ENCODE data around the gene AKR1D1. TPM values are rescaled to one million over a fixed set of nuclear protein-coding genes. Genes with fewer than 3 reads are reported as not detected.

The AKR1D1 gene
- total and polyA plus RNA-seq, 2 of the 13 experiments (the other 11 are each of a cell fraction or from before 2014, with no cell fraction given) = 6.9 to 37.0 TPM

DNA sequence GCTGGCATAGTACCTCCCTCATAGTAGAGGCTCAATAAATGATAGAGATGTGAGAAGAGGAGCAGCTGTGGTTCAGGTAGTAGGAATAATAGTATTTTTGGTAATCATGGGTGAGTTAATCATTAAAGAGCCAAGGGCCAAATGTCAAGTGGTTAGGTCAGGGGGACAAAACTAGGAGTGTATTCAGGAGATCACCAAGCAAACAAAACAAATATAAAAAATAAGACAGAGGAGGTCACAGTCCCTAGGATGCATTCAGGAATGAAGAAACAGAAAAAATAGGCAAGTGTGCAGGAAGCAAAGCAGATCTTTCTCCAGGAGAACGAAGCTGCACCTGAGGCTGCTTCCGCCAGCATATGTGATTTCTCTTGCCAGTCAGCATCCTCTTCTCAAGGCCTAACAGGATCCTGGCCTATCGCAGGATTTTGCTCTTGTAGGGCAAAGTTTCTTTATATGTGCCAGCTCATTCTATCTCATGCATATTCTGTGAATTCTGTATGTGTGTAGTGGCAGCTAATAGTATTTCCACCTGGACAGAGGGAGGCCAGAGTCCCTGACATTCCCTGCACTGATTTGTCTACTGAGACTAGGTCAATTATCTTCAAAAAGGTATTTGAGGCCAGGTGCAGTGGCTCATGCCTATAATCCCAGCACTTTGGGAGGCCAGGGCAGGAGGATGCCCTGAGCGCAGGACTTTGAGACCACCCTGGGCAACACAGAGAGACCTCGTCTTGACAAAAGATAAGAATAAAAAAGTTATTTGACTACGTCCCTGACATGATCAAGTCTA is 82.7 kb downstream of the AKR1D1 start:
- Histone ChIP-seq H3K27ac (ENCODE audit: extremely low read length, insufficient read depth, low read length) (peak overlapping the region; percentile 81), H3K4me1 (ENCODE audit: insufficient read depth, low read length) (peaks cover 70% of the 10 kb centered on the region), H3K9ac (ENCODE audit: insufficient read depth, low read depth, low read length) (peak overlapping the region; percentile 63), H3K9me3 (ENCODE audit: low read length) (peaks cover 8% of the 10 kb centered on the region; the same call in 1 of the 2 replicates), H3K79me2 (ENCODE audit: insufficient read depth, low read length) (no peaks in the 10 kb centered on the region), H2AFZ (ENCODE audit: low read length) (peak overlapping the region; percentile 59), H4K20me1 (ENCODE audit: insufficient read depth, low read length) (no peaks in the 10 kb centered on the region), H3K4me3 (replicated peaks in 1 of 3; ENCODE audit: insufficient read depth in 1 of 3, low read depth in 2 of 3, low read length in 3 of 3) (peak overlapping the region; percentile 9 to 39 (median 38); a peak in 3 of 6 replicates), H3K27me3 (ENCODE audit: control insufficient read depth in 1 of 2, insufficient read depth in 2 of 2, low read length in 2 of 2) (no peaks in the 10 kb centered on the region), H3K36me3 (replicated peaks in 1 of 2; ENCODE audit: control insufficient read depth in 1 of 2, insufficient read depth in 2 of 2, low read length in 2 of 2) (no peaks in the 10 kb centered on the region), H3K4me2 (ENCODE audit: low read depth, low read length) (peak overlapping the region; percentile 78)
- no peak for FAIRE-seq
- DNase-seq (ENCODE audit: low spot score) = peak; percentile 83
- POLR2A ChIA-PET = interaction anchor here (0.7 to 1.5 kb wide), 4 partner anchors 99 to 580 kb away, joined by 3 to 5 read pairs (median 4); no protein-coding TSS in a partner anchor
- intact Hi-C loops (cut with micrococcal nuclease; ENCODE audit: unreplicated experiment) = loop anchor here (2.0 kb wide), 1 partner anchor 62 kb away; no protein-coding TSS in a partner anchor
- BruUV-seq (replicated peaks) = no TSS peak
- 33% methylated on average over 6 of the region's 6 CpGs for WGBS (ENCODE audit: low lambda C conversion rate)
- ATAC-seq = peak; percentile 81
- in situ Hi-C loops (cut with HindIII; ENCODE audit: extremely low pct_ligation_motif_present, low pct_unique_long_range_greater_than_20kb) = no loop called here
- CTCF ChIA-PET (ENCODE audit: low intra/inter-chr PET ratio, low total read pairs) = no interaction called here
- TF ChIP-seq, protein P1, sequence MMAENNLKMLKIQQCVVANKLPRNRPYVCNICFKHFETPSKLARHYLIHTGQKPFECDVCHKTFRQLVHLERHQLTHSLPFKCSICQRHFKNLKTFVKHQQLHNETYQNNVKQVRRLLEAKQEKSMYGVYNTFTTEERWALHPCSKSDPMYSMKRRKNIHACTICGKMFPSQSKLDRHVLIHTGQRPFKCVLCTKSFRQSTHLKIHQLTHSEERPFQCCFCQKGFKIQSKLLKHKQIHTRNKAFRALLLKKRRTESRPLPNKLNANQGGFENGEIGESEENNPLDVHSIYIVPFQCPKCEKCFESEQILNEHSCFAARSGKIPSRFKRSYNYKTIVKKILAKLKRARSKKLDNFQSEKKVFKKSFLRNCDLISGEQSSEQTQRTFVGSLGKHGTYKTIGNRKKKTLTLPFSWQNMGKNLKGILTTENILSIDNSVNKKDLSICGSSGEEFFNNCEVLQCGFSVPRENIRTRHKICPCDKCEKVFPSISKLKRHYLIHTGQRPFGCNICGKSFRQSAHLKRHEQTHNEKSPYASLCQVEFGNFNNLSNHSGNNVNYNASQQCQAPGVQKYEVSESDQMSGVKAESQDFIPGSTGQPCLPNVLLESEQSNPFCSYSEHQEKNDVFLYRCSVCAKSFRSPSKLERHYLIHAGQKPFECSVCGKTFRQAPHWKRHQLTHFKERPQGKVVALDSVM (CRISPR knock-in tag; IDR thresholded peaks at IDR 0.05) = peak; percentile 83
- TF ChIP-seq, protein P2, sequence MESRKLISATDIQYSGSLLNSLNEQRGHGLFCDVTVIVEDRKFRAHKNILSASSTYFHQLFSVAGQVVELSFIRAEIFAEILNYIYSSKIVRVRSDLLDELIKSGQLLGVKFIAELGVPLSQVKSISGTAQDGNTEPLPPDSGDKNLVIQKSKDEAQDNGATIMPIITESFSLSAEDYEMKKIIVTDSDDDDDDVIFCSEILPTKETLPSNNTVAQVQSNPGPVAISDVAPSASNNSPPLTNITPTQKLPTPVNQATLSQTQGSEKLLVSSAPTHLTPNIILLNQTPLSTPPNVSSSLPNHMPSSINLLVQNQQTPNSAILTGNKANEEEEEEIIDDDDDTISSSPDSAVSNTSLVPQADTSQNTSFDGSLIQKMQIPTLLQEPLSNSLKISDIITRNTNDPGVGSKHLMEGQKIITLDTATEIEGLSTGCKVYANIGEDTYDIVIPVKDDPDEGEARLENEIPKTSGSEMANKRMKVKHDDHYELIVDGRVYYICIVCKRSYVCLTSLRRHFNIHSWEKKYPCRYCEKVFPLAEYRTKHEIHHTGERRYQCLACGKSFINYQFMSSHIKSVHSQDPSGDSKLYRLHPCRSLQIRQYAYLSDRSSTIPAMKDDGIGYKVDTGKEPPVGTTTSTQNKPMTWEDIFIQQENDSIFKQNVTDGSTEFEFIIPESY (CRISPR knock-in tag; IDR thresholded peaks at IDR 0.05) = 0 out of 2 replicates have a peak, but pooled peaks have one; percentile 4
- 0 out of 2 replicates have a peak, but pooled peaks have one; percentile 28 for TF ChIP-seq TARDBP (CRISPR knock-in tag; IDR thresholded peaks at IDR 0.05)
- TF ChIP-seq EP300 (IDR thresholded peaks at IDR 0.05; ENCODE audit: low read depth in 2 of 2, low read length in 2 of 2) = peak in 1 of 2 experiments; percentile 85; a peak in 2 of 4 replicates
- no peak for TF ChIP-seq EP300 (CRISPR knock-in tag; IDR thresholded peaks at IDR 0.05; ENCODE audit: borderline replicate concordance)
- no peak; the same call in 1 of the 2 replicates for TF ChIP-seq SOX13 (IDR thresholded peaks at IDR 0.05)
- TF ChIP-seq SOX13 (CRISPR knock-in tag; conservative IDR thresholded peaks at IDR 0.05 in 1 of 2, IDR thresholded peaks at IDR 0.05 in 1 of 2) = peak in 1 of 2 experiments; percentile 86; a peak in 2 of 4 replicates
- TF ChIP-seq ZNF335 (CRISPR knock-in tag; IDR thresholded peaks at IDR 0.05) = peak; percentile 74; the same call in 1 of the 2 replicates
- TF ChIP-seq, protein P3, sequence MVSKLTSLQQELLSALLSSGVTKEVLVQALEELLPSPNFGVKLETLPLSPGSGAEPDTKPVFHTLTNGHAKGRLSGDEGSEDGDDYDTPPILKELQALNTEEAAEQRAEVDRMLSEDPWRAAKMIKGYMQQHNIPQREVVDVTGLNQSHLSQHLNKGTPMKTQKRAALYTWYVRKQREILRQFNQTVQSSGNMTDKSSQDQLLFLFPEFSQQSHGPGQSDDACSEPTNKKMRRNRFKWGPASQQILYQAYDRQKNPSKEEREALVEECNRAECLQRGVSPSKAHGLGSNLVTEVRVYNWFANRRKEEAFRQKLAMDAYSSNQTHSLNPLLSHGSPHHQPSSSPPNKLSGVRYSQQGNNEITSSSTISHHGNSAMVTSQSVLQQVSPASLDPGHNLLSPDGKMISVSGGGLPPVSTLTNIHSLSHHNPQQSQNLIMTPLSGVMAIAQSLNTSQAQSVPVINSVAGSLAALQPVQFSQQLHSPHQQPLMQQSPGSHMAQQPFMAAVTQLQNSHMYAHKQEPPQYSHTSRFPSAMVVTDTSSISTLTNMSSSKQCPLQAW (CRISPR knock-in tag; IDR thresholded peaks at IDR 0.05) = peak; percentile 59; the same call in 1 of the 2 replicates
- peak; percentile 68 for TF ChIP-seq ZNF781 (CRISPR knock-in tag; IDR thresholded peaks at IDR 0.05; ENCODE audit: borderline replicate concordance, not compliant biosample characterization)
- TF ChIP-seq SOX6 (IDR thresholded peaks at IDR 0.05) = no peak
- TF ChIP-seq SOX6 (CRISPR knock-in tag; IDR thresholded peaks at IDR 0.05) = peak; percentile 91
- 0 out of 2 replicates have a peak, but pooled peaks have one; percentile 53 for TF ChIP-seq ZNF138 (CRISPR knock-in tag; IDR thresholded peaks at IDR 0.05; ENCODE audit: low read depth)
- TF ChIP-seq ELF4 (CRISPR knock-in tag; IDR thresholded peaks at IDR 0.05; ENCODE audit: borderline replicate concordance) = no peak
- no peak for TF ChIP-seq ZNF264 (CRISPR knock-in tag; IDR thresholded peaks at IDR 0.05)
- TF ChIP-seq SP5 (CRISPR knock-in tag; IDR thresholded peaks at IDR 0.05; ENCODE audit: borderline replicate concordance, low read depth) = peak; percentile 53; the same call in 1 of the 2 replicates
- no peak for TF ChIP-seq ZFP62 (CRISPR knock-in tag; IDR thresholded peaks at IDR 0.05)
- peak; percentile 61; the same call in 1 of the 2 replicates for TF ChIP-seq HHEX (CRISPR knock-in tag; IDR thresholded peaks at IDR 0.05)

Measured in HepG2 (cell line).